Choroid plexus epithelial cell (primary cell): ENCODE data around the gene MTCL1.

Source experiments
- DNase-seq: peaks from one replicate; pipeline ENCODE4 v3.0.0-alpha.2; 2010; ENCODE audit warnings: low read depth
- H3K4me3 ChIP-seq: 2 replicates; pipeline ENCODE4 v1.5.1; 2011; ENCODE audit warnings: low read depth, mild to moderate bottlenecking, control low read depth, low read length, moderate library complexity
- CTCF ChIP-seq: conservative IDR thresholded peaks from 2 replicates; pipeline ENCODE4 v1.5.1; 2011; ENCODE audit warnings: low read depth, mild to moderate bottlenecking, control low read depth, inconsistent platforms, low read length, moderate library complexity

The MTCL1 gene

GRCh38 chr18:8860845-8861642 lies 155.7 kb downstream of the MTCL1 start:
- DNase-seq: no peak
- no peak for TF ChIP-seq CTCF
- no peak overlapping the region for H3K4me3 ChIP-seq

GRCh38 chr18:8863427-8863826 lies 158.1 kb downstream of the MTCL1 start:
- DNase-seq: no peak
- TF ChIP-seq CTCF: no peak
- H3K4me3 ChIP-seq: no peak overlapping the region

- TF ChIP-seq CTCF: no peak
- DNase-seq: no peak
- no peak overlapping the region for H3K4me3 ChIP-seq
Observed at GRCh38 chr18:8865934-8866333, 160.6 kb downstream of the MTCL1 start.

GRCh38 chr18:8866679-8867078 lies 161.3 kb downstream of the MTCL1 start:
- no peak for DNase-seq
- no peak for TF ChIP-seq CTCF
- no peak overlapping the region for H3K4me3 ChIP-seq

- DNase-seq: no peak
- no peak for TF ChIP-seq CTCF
- no peak overlapping the region for H3K4me3 ChIP-seq
Observed at GRCh38 chr18:8868276-8868675, 162.9 kb downstream of the MTCL1 start.

- TF ChIP-seq CTCF: no peak
- no peak overlapping the region for H3K4me3 ChIP-seq
- no peak for DNase-seq
Observed at GRCh38 chr18:8868779-8869415, 163.5 kb downstream of the MTCL1 start.

- H3K4me3 ChIP-seq: no peak overlapping the region
- no peak for DNase-seq
- TF ChIP-seq CTCF: no peak
Observed at GRCh38 chr18:8869696-8870095, 164.3 kb downstream of the MTCL1 start.
